ENCODE measurements around the gene JMJD8. TPM values are rescaled to one million over a fixed set of nuclear protein-coding genes. Genes with fewer than 3 reads are reported as not detected.

The JMJD8 gene
- polyA plus RNA-seq, 4 donors: 44.5 to 67.9 (median 60.9) TPM

Other genes starting within 250 kb of the JMJD8 start
- 10 to 100 TPM; 16.2 to 36.6 (median 23.5) TPM for gene CAPN15, start 156.6 kb downstream of the JMJD8 start, polyA plus RNA-seq (ENCODE audit: insufficient read length in 4 of 4)
- gene PRR35, start 123.9 kb downstream of the JMJD8 start, polyA plus RNA-seq (ENCODE audit: insufficient read length in 4 of 4): 10 to 100 TPM in 1 of 4 donors, 1 to 10 TPM in 2, under 1 TPM in 1; 0.59 to 21.7 (median 8.6) TPM
- gene NHLRC4, start 117.3 kb downstream of the JMJD8 start, polyA plus RNA-seq (ENCODE audit: insufficient read length in 4 of 4): 10 to 100 TPM in 1 of 4 donors, 1 to 10 TPM in 3; 2.7 to 10.3 (median 5.8) TPM
- 10 to 100 TPM; 28.0 to 89.7 (median 50.2) TPM for gene PIGQ, start 114.4 kb downstream of the JMJD8 start, polyA plus RNA-seq (ENCODE audit: insufficient read length in 4 of 4)
- gene RAB40C, start 94.3 kb downstream of the JMJD8 start, polyA plus RNA-seq (ENCODE audit: insufficient read length in 4 of 4): 10 to 100 TPM; 12.4 to 32.9 (median 16.1) TPM
- 1 to 10 TPM in 3 of 4 donors, under 1 TPM in 1; 0.82 to 3.5 (median 1.1) TPM for gene WFIKKN1, start 53.3 kb downstream of the JMJD8 start, polyA plus RNA-seq (ENCODE audit: insufficient read length in 4 of 4)
- gene METTL26, start 48.0 kb downstream of the JMJD8 start, polyA plus RNA-seq (ENCODE audit: insufficient read length in 4 of 4): 10 to 100 TPM; 44.5 to 67.1 (median 45.4) TPM
- 10 to 100 TPM in 3 of 4 donors, 1 to 10 TPM in 1; 3.5 to 30.3 (median 15.3) TPM for gene MCRIP2, start 42.5 kb downstream of the JMJD8 start, polyA plus RNA-seq (ENCODE audit: insufficient read length in 4 of 4)
- 10 to 100 TPM; 26.1 to 76.2 (median 35.0) TPM for gene WDR90, start 35.0 kb downstream of the JMJD8 start, polyA plus RNA-seq (ENCODE audit: insufficient read length in 4 of 4)
- 100 to 1,000 TPM in 1 of 4 donors, 10 to 100 TPM in 3; 56.9 to 127 (median 63.7) TPM for gene RHOT2, start 16.2 kb downstream of the JMJD8 start, polyA plus RNA-seq (ENCODE audit: insufficient read length in 4 of 4)
- gene RHBDL1, start 8.7 kb downstream of the JMJD8 start, polyA plus RNA-seq (ENCODE audit: insufficient read length in 4 of 4): 1 to 10 TPM in 3 of 4 donors, under 1 TPM in 1; 0.91 to 2.8 (median 1.1) TPM
- 100 to 1,000 TPM in 2 of 4 donors, 10 to 100 TPM in 2; 84.9 to 143 (median 105) TPM for gene STUB1, start 3.9 kb downstream of the JMJD8 start, polyA plus RNA-seq (ENCODE audit: insufficient read length in 4 of 4)
- 10 to 100 TPM in 1 of 4 donors, 1 to 10 TPM in 3; 8.4 to 15.0 (median 9.9) TPM for gene WDR24, start 6.1 kb upstream of the JMJD8 start, polyA plus RNA-seq (ENCODE audit: insufficient read length in 4 of 4)
- gene FBXL16, start 21.5 kb upstream of the JMJD8 start, polyA plus RNA-seq (ENCODE audit: insufficient read length in 4 of 4): 1 to 10 TPM in 2 of 4 donors, under 1 TPM in 2; 0.79 to 2.0 (median 1.2) TPM
- gene METRN, start 30.8 kb upstream of the JMJD8 start, polyA plus RNA-seq (ENCODE audit: insufficient read length in 4 of 4): 10 to 100 TPM in 2 of 4 donors, 1 to 10 TPM in 2; 5.2 to 12.1 (median 9.2) TPM
- 10 to 100 TPM in 3 of 4 donors, 1 to 10 TPM in 1; 8.9 to 28.2 (median 10.8) TPM for gene ANTKMT, start 36.8 kb upstream of the JMJD8 start, polyA plus RNA-seq (ENCODE audit: insufficient read length in 4 of 4)
- 1 to 10 TPM in 3 of 4 donors, under 1 TPM in 1; 0.86 to 3.5 (median 2.2) TPM for gene CCDC78, start 42.1 kb upstream of the JMJD8 start, polyA plus RNA-seq (ENCODE audit: insufficient read length in 4 of 4)
- 1 to 10 TPM; 2.4 to 7.9 (median 4.1) TPM for gene HAGHL, start 42.8 kb upstream of the JMJD8 start, polyA plus RNA-seq (ENCODE audit: insufficient read length in 4 of 4)
- 10 to 100 TPM; 15.8 to 31.2 (median 22.2) TPM for gene CIAO3, start 56.7 kb upstream of the JMJD8 start, polyA plus RNA-seq (ENCODE audit: insufficient read length in 4 of 4)
- 10 to 100 TPM in 3 of 4 donors, 1 to 10 TPM in 1; 2.3 to 27.1 (median 12.3) TPM for gene MSLN, start 76.4 kb upstream of the JMJD8 start, polyA plus RNA-seq (ENCODE audit: insufficient read length in 4 of 4)
- gene RPUSD1, start 104.0 kb upstream of the JMJD8 start, polyA plus RNA-seq (ENCODE audit: insufficient read length in 4 of 4): 10 to 100 TPM in 3 of 4 donors, 1 to 10 TPM in 1; 8.5 to 16.5 (median 10.5) TPM
- 10 to 100 TPM; 19.9 to 48.6 (median 23.0) TPM for gene CHTF18, start 104.3 kb upstream of the JMJD8 start, polyA plus RNA-seq (ENCODE audit: insufficient read length in 4 of 4)
- gene GNG13, start 116.4 kb upstream of the JMJD8 start, polyA plus RNA-seq (ENCODE audit: insufficient read length in 4 of 4): under 1 TPM in 2 of 4 donors, not detected in 2; 0.15 to 0.46 TPM